GM12865 (cell line): ENCODE data around the gene CCDC141.

Source experiments
- DNase-seq: peaks from one replicate; pipeline ENCODE4 v3.0.0; 2010; ENCODE audit warnings: low read depth
- H3K4me3 ChIP-seq: 2 replicates; pipeline ENCODE4 v1.5.1; 2011; ENCODE audit warnings: mild to moderate bottlenecking, low read depth, low read length, control low read depth
- CTCF ChIP-seq: IDR thresholded peaks from 2 replicates; pipeline ENCODE4 v1.5.1; 2011; ENCODE audit warnings: low read length, control low read depth, low read depth, inconsistent platforms; ENCODE audit not compliant: insufficient read depth; ENCODE audit errors: missing control alignments

CCDC141 gene

GRCh38 chr2:179037807-179038206, 12.1 kb downstream of the CCDC141 start:
- no peak overlapping the region for H3K4me3 ChIP-seq
- TF ChIP-seq CTCF = no peak
- peak; percentile 42 for DNase-seq

GRCh38 chr2:179036353-179036905, 13.5 kb downstream of the CCDC141 start:
- no peak for DNase-seq
- no peak overlapping the region for H3K4me3 ChIP-seq
- no peak for TF ChIP-seq CTCF

- DNase-seq = peak; percentile 89
- no peak for TF ChIP-seq CTCF
- peak overlapping the region; percentile 44 for H3K4me3 ChIP-seq
Measured at GRCh38 chr2:179031731-179032408, 18.1 kb downstream of the CCDC141 start.

GRCh38 chr2:179024445-179024844, 25.5 kb downstream of the CCDC141 start:
- DNase-seq = peak; percentile 40
- TF ChIP-seq CTCF = no peak

GRCh38 chr2:179022685-179023084, 27.3 kb downstream of the CCDC141 start:
- H3K4me3 ChIP-seq = peak overlapping the region; percentile 33
- DNase-seq = peak; percentile 31
- TF ChIP-seq CTCF = no peak

More at GRCh38 chr2:179024445-179024844, 25.5 kb downstream of the CCDC141 start:
- H3K4me3 ChIP-seq = no peak overlapping the region

GRCh38 chr2:179021258-179021657, 28.7 kb downstream of the CCDC141 start:
- TF ChIP-seq CTCF = no peak
- DNase-seq = peak; percentile 85
- no peak overlapping the region for H3K4me3 ChIP-seq
